Ovary (tissue), 9 donors: ENCODE results near the gene ANKRD52. TPM values are rescaled to one million over a fixed set of nuclear protein-coding genes. Genes with fewer than 3 reads are reported as not detected.
"Not testable (repeated sequence)": the region's sequence is repeated elsewhere in the genome, so short reads cannot be mapped to it uniquely, and the experiment has no call there.

Source experiments
- DNase-seq, 5 donors: peaks; one replicate each; pipeline ENCODE4 v3.0.0-alpha.2; 2019 to 2020
- H3K27ac ChIP-seq, 2 donors: fragments of 200-600 bp; one replicate each; pipeline versions ENCODE4 v1.5.1 to v1.8.0; 2019 to 2022
- H3K27me3 ChIP-seq: fragments of 200-600 bp; one replicate; pipeline ENCODE4 v1.8.0; 2022
- H3K36me3 ChIP-seq: fragments of 200-600 bp; sonication (generic); one replicate; pipeline ENCODE4 v1.5.1; 2019
- H3K4me1 ChIP-seq: one replicate; pipeline ENCODE4 v1.8.1; 2013; ENCODE audit warnings: mild to moderate bottlenecking, moderate library complexity; ENCODE audit not compliant: insufficient read depth
- H3K4me3 ChIP-seq: fragments of 200-600 bp; sonication (generic); one replicate; pipeline ENCODE4 v1.5.1; 2017
- H3K9me3 ChIP-seq, 2 donors: fragments of 200-600 bp in 1 of 2; sonication (generic) in 1 of 2; one replicate each; pipeline versions ENCODE4 v1.5.1 to v1.8.1; 2013 to 2019; ENCODE audit warnings: mild to moderate bottlenecking in 1 of 2, moderate library complexity in 1 of 2
- EP300 ChIP-seq: sonication (generic); formaldehyde crosslinking; IDR thresholded peaks from one replicate; pipeline ENCODE4 v1.6.1; 2017; ENCODE audit warnings: antibody characterized with exemption
- POLR2A ChIP-seq: fragments of 450-650 bp; IDR thresholded peaks from one replicate; pipeline ENCODE4 v1.6.1; 2017; ENCODE audit warnings: antibody characterized with exemption, mild to moderate bottlenecking, moderate library complexity
- WGBS, 3 donors: extraction: QIAGEN DNeasy Blood & Tissue Kit in 1 of 3; methylation state at CpG; one replicate each; pipeline versions ENCODE4 v1.1.5 to v1.1.7; 2013 to 2017; 5-methylcytosine and 5-hydroxymethylcytosine counted together
- intact Hi-C, 4 donors: fragments of 100-400 bp; cut with DNase I; formaldehyde crosslinking; loops; one replicate each; pipeline versions ENCODE4 v1.11.0 to v1.15.1; 2022 to 2023
- polyA plus RNA-seq, 2 donors: library from polyadenylated mRNA; stranded (reverse); fragments of 200-250 nt in 1 of 2; fragments of 350-450 nt in 1 of 2; fragmentation: Illumina TruSeq in 1 of 2; extraction: RNeasy Lipid Tissue Mini Kit (QIAGEN cat#74804) in 1 of 2; gene quantifications; one replicate each; pipeline ENCODE4 v1.2.3, GENCODE V29; 2013 to 2014
- total RNA-seq, 7 donors: library from RNA; depleted of rRNA in 2 of 7; stranded (reverse); fragments of >200 nt in 2 of 7; fragmentation: NEBNext Ultra II Directional in 3 of 7; extraction: Animal tissue kit (Norgen Biotek cat#: 25700) in 3 of 7; gene quantifications; one replicate each; pipeline versions ENCODE4 v1.1.0 to v1.2.4, GENCODE V29; 2016 to 2023
- TF ChIP-seq, protein P1 (sequence below), 3 donors: fragments of 450-650 bp in 2 of 3; fragments of 200-600 bp in 1 of 3; IDR thresholded peaks; one replicate each; pipeline versions ENCODE4 v1.5.1 to v1.8.0; 2016 to 2022; ENCODE audit warnings: antibody characterized with exemption in 3 of 3, mild to moderate bottlenecking in 1 of 3
- donor health status: DM: no; HTN: no; CAD: no; lungs with moderate emphysema.
- donor health status: DM: no; HTN: no; CAD: no.
- donor health status: Bipolar disorder and iron deficiency.
- donor health status: DM: yes; HTN: yes; CAD: no.
- donor health status: DM: no; HTN: no; CAD: no.
- donor health status: DM: yes; HTN: yes; CAD: no.

The ANKRD52 gene
- total and polyA plus RNA-seq, 9 donors = 9.1 to 37.7 (median 26.2) TPM

GRCh38 chr12:56280849-56281248 lies 22.7 kb upstream of the ANKRD52 start:
- Histone ChIP-seq H3K9me3 (no peaks in the 10 kb centered on the region), H3K4me1 (peaks cover 3% of the 10 kb centered on the region), H3K27ac (no peak overlapping the region), H3K36me3 (no peaks in the 10 kb centered on the region), H3K4me3 (no peak overlapping the region), H3K27me3 (no peaks in the 10 kb centered on the region)
- TF ChIP-seq EP300 (no peak), POLR2A (no peak)
- TF ChIP-seq, protein P1, sequence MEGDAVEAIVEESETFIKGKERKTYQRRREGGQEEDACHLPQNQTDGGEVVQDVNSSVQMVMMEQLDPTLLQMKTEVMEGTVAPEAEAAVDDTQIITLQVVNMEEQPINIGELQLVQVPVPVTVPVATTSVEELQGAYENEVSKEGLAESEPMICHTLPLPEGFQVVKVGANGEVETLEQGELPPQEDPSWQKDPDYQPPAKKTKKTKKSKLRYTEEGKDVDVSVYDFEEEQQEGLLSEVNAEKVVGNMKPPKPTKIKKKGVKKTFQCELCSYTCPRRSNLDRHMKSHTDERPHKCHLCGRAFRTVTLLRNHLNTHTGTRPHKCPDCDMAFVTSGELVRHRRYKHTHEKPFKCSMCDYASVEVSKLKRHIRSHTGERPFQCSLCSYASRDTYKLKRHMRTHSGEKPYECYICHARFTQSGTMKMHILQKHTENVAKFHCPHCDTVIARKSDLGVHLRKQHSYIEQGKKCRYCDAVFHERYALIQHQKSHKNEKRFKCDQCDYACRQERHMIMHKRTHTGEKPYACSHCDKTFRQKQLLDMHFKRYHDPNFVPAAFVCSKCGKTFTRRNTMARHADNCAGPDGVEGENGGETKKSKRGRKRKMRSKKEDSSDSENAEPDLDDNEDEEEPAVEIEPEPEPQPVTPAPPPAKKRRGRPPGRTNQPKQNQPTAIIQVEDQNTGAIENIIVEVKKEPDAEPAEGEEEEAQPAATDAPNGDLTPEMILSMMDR (IDR thresholded peaks at IDR 0.05) = no peak
- intact Hi-C loops = no loop called here
- no peak for DNase-seq

GRCh38 chr12:56278905-56279304 lies 20.7 kb upstream of the ANKRD52 start:
- H3K27ac ChIP-seq = no peak overlapping the region
- DNase-seq = no peak
- H3K36me3 ChIP-seq = no peaks in the 10 kb centered on the region
- no peaks in the 10 kb centered on the region for H3K4me1 ChIP-seq
- 94 to 96% (median 95%) methylated on average over 3 of the region's 3 CpGs for WGBS, 3 donors
- no peak overlapping the region for H3K4me3 ChIP-seq
- intact Hi-C loops = no loop called here
- no peaks in the 10 kb centered on the region for H3K9me3 ChIP-seq
- H3K27me3 ChIP-seq = no peaks in the 10 kb centered on the region
- no peak for TF ChIP-seq POLR2A
- no peak for TF ChIP-seq EP300
- TF ChIP-seq, protein P1 (IDR thresholded peaks at IDR 0.05) = no peak

- intact Hi-C loops = no loop called here
- Histone ChIP-seq H3K36me3 (no peaks in the 10 kb centered on the region), H3K9me3 (no peaks in the 10 kb centered on the region), H3K27ac (no peak overlapping the region), H3K4me3 (no peak overlapping the region), H3K4me1 (no peaks in the 10 kb centered on the region), H3K27me3 (no peaks in the 10 kb centered on the region)
- TF ChIP-seq EP300 (no peak), POLR2A (no peak)
- TF ChIP-seq, protein P1 (IDR thresholded peaks at IDR 0.05) = no peak
- no peak for DNase-seq
- 88 to 95% (median 95%) methylated on average over 2 of the region's 2 CpGs for WGBS, 3 donors
These were observed 16.1 kb upstream of the ANKRD52 start for GRCh38 chr12:56274299-56274698.

GRCh38 chr12:56272468-56272867 lies 14.3 kb upstream of the ANKRD52 start:
- WGBS, 3 donors = 71 to 81% (median 74%) methylated on average over 2 of the region's 2 CpGs
- H3K4me3 ChIP-seq, DNase-seq, intact Hi-C loops, H3K27me3 ChIP-seq, H3K27ac ChIP-seq, H3K36me3 ChIP-seq, H3K9me3 ChIP-seq, H3K4me1 ChIP-seq: not testable (repeated sequence)

DNA sequence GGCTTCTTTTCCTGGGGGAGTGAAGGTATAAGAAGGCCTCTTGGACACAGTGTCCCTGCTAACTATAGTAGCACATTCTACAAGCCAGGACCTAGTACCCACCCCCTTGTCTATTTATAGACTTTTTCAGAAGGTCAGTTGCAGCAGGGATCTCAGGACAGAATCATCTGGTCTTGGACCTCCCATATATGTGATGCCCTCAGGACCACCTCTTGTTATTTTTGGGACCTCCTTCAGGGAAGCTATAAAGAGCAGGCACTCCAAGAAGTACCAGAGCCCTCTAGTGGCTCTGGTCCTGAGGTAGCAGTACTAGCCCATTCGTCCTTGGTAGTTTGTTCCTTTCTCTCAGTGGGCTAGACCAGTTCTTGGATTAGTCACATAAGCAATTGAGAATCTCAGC lies 12.8 kb upstream of the ANKRD52 start:
- Histone ChIP-seq H3K4me3 (no peak overlapping the region), H3K27me3 (no peaks in the 10 kb centered on the region), H3K9me3 (no peaks in the 10 kb centered on the region), H3K36me3 (no peaks in the 10 kb centered on the region), H3K27ac (no peak overlapping the region), H3K4me1 (peaks cover 6% of the 10 kb centered on the region)
- no peak for DNase-seq
- TF ChIP-seq, protein P1 (IDR thresholded peaks at IDR 0.05) = no peak
- 6 to 8% (median 7%) methylated on average over 1 of the region's 1 CpG for WGBS, 3 donors
- intact Hi-C loops = no loop called here
